IMR-90 (cell line): Measurements from ENCODE around the gene JAKMIP1. TPM values are rescaled to one million over a fixed set of nuclear protein-coding genes. Genes with fewer than 3 reads are reported as not detected.

Experiments
- ATAC-seq: fragments of 200-7000 bp; cut with Tn5 transposase; 2 replicates; pipeline ENCODE4 v1.9.1; 2020; ENCODE audit warnings: low read depth, mild to moderate bottlenecking, moderate library complexity
- BruUV-seq: library from RNA; stranded (reverse); fragments of 400-500 nt; replicated peaks from 2 replicates; lab custom pipeline; 2021; lab: Mats Ljungman, UMichigan
- CTCF ChIA-PET: fragments of 300-600 bp; formaldehyde crosslinking; extraction: SDS; loops from one replicate; lab custom pipeline; 2021; ENCODE audit warnings: antibody characterized with exemption; lab: Yijun Ruan, JAX
- POLR2A ChIA-PET: fragments of 300-600 bp; sonication (Branson Sonifier 250); formaldehyde crosslinking; loops from one replicate; lab custom pipeline; 2022; ENCODE audit warnings: antibody characterized with exemption; ENCODE audit not compliant: unreplicated experiment; lab: Charles Lee
- DNase-seq: peaks from one replicate; pipeline ENCODE4 v3.0.0; 2013
- H2AFZ ChIP-seq: replicated peaks from 2 replicates; pipeline ENCODE3; 2013; ENCODE audit warnings: low read length, mild to moderate bottlenecking; ENCODE audit not compliant: poor library complexity
- H2AK5ac ChIP-seq: 2 replicates; pipeline ENCODE4 v1.6.1; 2013; ENCODE audit warnings: low read depth, low read length, inconsistent platforms
- H2AK9ac ChIP-seq: replicated peaks from 2 replicates; pipeline ENCODE3; 2013; ENCODE audit warnings: mild to moderate bottlenecking, low read depth, low read length, moderate library complexity; ENCODE audit not compliant: poor library complexity
- H2BK120ac ChIP-seq: 2 replicates; pipeline ENCODE4 v1.6.1; 2013; ENCODE audit warnings: low read depth, low read length, inconsistent platforms
- H2BK15ac ChIP-seq: 3 replicates; pipeline ENCODE4 v1.6.1; 2013; ENCODE audit warnings: low read depth, low read length, inconsistent platforms
- H2BK20ac ChIP-seq: 2 replicates; pipeline ENCODE4 v1.6.1; 2013; ENCODE audit warnings: low read depth, mild to moderate bottlenecking, inconsistent platforms, low read length, moderate library complexity
- H2BK5ac ChIP-seq: 2 replicates; pipeline ENCODE4 v1.6.1; 2013; ENCODE audit warnings: mild to moderate bottlenecking, low read depth, low read length, inconsistent platforms; ENCODE audit not compliant: poor library complexity, severe bottlenecking
- H3K14ac ChIP-seq: replicated peaks from 2 replicates; pipeline ENCODE4 v1.6.1; 2013; ENCODE audit warnings: low read depth, low read length, inconsistent platforms
- H3K18ac ChIP-seq: 2 replicates; pipeline ENCODE4 v1.6.1; 2013; ENCODE audit warnings: low read depth, low read length, control low read depth
- H3K23ac ChIP-seq: 2 replicates; pipeline ENCODE4 v1.6.1; 2013; ENCODE audit warnings: low read depth, low read length, inconsistent platforms
- H3K27ac ChIP-seq: 2 replicates; pipeline ENCODE4 v1.5.1; 2013; ENCODE audit warnings: mild to moderate bottlenecking, control low read depth, low read length; ENCODE audit not compliant: insufficient read depth
- H3K27me3 ChIP-seq: 2 replicates; pipeline ENCODE4 v1.6.1; 2013; ENCODE audit warnings: low read length; ENCODE audit not compliant: control insufficient read depth, insufficient read depth
- H3K36me3 ChIP-seq: 2 replicates; pipeline ENCODE4 v1.6.1; 2013; ENCODE audit warnings: low read length, mixed read lengths; ENCODE audit not compliant: control insufficient read depth, insufficient read depth
- H3K4ac ChIP-seq: 2 replicates; pipeline ENCODE4 v1.6.1; 2013; ENCODE audit warnings: low read depth, low read length, inconsistent platforms
- H3K4me1 ChIP-seq: 2 replicates; pipeline ENCODE4 v1.6.1; 2013; ENCODE audit warnings: low read length, mixed read lengths; ENCODE audit not compliant: control insufficient read depth, insufficient read depth
- H3K4me2 ChIP-seq: 2 replicates; pipeline ENCODE4 v1.6.1; 2013; ENCODE audit warnings: low read depth, mild to moderate bottlenecking, control low read depth, low read length, moderate library complexity
- H3K4me3 ChIP-seq: 2 replicates; pipeline ENCODE4 v1.5.1; 2013; ENCODE audit warnings: low read depth, mild to moderate bottlenecking, control low read depth, low read length, moderate library complexity; ENCODE audit not compliant: insufficient read depth
- H3K56ac ChIP-seq: 2 replicates; pipeline ENCODE4 v1.6.1; 2013; ENCODE audit warnings: low read length, inconsistent platforms; ENCODE audit not compliant: insufficient read depth; ENCODE audit errors: extremely low read depth
- H3K79me1 ChIP-seq, 2 experiments: 2 replicates each; pipeline ENCODE4 v1.6.1; 2013; ENCODE audit warnings: low read length in 2 of 2, inconsistent platforms in 1 of 2, low read depth in 1 of 2
- H3K9ac ChIP-seq: 2 replicates; pipeline ENCODE4 v1.6.1; 2013; ENCODE audit warnings: low read depth, low read length, control low read depth
- H3K9me1 ChIP-seq: 2 replicates; pipeline ENCODE4 v1.6.1; 2013; ENCODE audit warnings: low read length, inconsistent platforms; ENCODE audit not compliant: insufficient read depth
- H3K9me3 ChIP-seq: 2 replicates; pipeline ENCODE4 v1.6.1; 2013; ENCODE audit warnings: low read length; ENCODE audit not compliant: control insufficient read depth, insufficient read depth
- H4K20me1 ChIP-seq: 2 replicates; pipeline ENCODE4 v1.6.1; 2013; ENCODE audit warnings: low read length, inconsistent platforms; ENCODE audit not compliant: insufficient read depth
- H4K5ac ChIP-seq: 2 replicates; pipeline ENCODE4 v1.6.1; 2013; ENCODE audit warnings: mild to moderate bottlenecking, low read depth, low read length, control low read depth
- H4K8ac ChIP-seq, 2 experiments: 2 replicates each; pipeline ENCODE4 v1.6.1; 2013; ENCODE audit warnings: low read depth in 2 of 2, low read length in 2 of 2, control low read depth in 1 of 2, inconsistent platforms in 1 of 2
- H4K91ac ChIP-seq: 2 replicates; pipeline ENCODE4 v1.6.1; 2013; ENCODE audit warnings: low read depth, low read length, inconsistent platforms; ENCODE audit not compliant: insufficient read depth
- BHLHE40 ChIP-seq: fragments of 150-350 bp; IDR thresholded peaks from 2 replicates; pipeline ENCODE4 v1.6.1; 2016; ENCODE audit warnings: mild to moderate bottlenecking, low read depth, low read length
- CEBPB ChIP-seq: IDR thresholded peaks from 2 replicates; pipeline ENCODE4 v1.6.1; 2012; ENCODE audit warnings: low read depth, low read length, improper control_type of control experiment
- CHD1 ChIP-seq: IDR thresholded peaks from 2 replicates; pipeline ENCODE4 v1.6.1; 2012; ENCODE audit warnings: low read depth, low read length, improper control_type of control experiment
- FOS ChIP-seq: fragments of 150-350 bp; IDR thresholded peaks from 2 replicates; pipeline ENCODE4 v1.6.1; 2016; ENCODE audit warnings: low read depth, low read length
- MAFK ChIP-seq: IDR thresholded peaks from 2 replicates; pipeline ENCODE4 v1.6.1; 2012; ENCODE audit warnings: low read depth, low read length, improper control_type of control experiment
- MAZ ChIP-seq: IDR thresholded peaks from 2 replicates; pipeline ENCODE4 v1.6.1; 2012; ENCODE audit warnings: low read depth, mild to moderate bottlenecking, low read length, improper control_type of control experiment, moderate library complexity, borderline replicate concordance
- MXI1 ChIP-seq: IDR thresholded peaks from 2 replicates; pipeline ENCODE4 v1.6.1; 2012; ENCODE audit warnings: low read depth, mild to moderate bottlenecking, low read length, moderate library complexity, borderline replicate concordance
- NFE2L2 ChIP-seq: fragments of 150-350 bp; IDR thresholded peaks from 2 replicates; pipeline ENCODE4 v1.6.1; 2016; ENCODE audit warnings: low read depth, mild to moderate bottlenecking, low read length
- POLR2A ChIP-seq: IDR thresholded peaks from 2 replicates; pipeline ENCODE4 v1.6.1; 2012; ENCODE audit warnings: mild to moderate bottlenecking, low read depth, low read length
- RAD21 ChIP-seq: IDR thresholded peaks from 2 replicates; pipeline ENCODE4 v1.6.1; 2012; ENCODE audit warnings: low read length, improper control_type of control experiment
- RCOR1 ChIP-seq: IDR thresholded peaks from 2 replicates; pipeline ENCODE4 v1.6.1; 2012; ENCODE audit warnings: mild to moderate bottlenecking, low read length, improper control_type of control experiment; ENCODE audit not compliant: insufficient replicate concordance
- RFX5 ChIP-seq: IDR thresholded peaks from 2 replicates; pipeline ENCODE4 v1.8.0; 2012; ENCODE audit warnings: low read depth, mild to moderate bottlenecking, low read length, moderate library complexity
- SMC3 ChIP-seq: fragments of 150-350 bp; IDR thresholded peaks from 2 replicates; pipeline ENCODE4 v1.6.1; 2016; ENCODE audit warnings: low read depth, mild to moderate bottlenecking, antibody characterized with exemption, low read length, moderate library complexity
- WGBS, 2 experiments: methylation state at CpG; one replicate each; pipeline versions ENCODE4 v1.1.5 to v1.1.7; 2013; ENCODE audit warnings: missing lambda C conversion rate in 2 of 2; ENCODE audit not compliant: insufficient read length in 1 of 2; ENCODE audit errors: extremely low coverage in 2 of 2; 5-methylcytosine and 5-hydroxymethylcytosine counted together
- dilution Hi-C: fragments of 300-500 bp; cut with HindIII; formaldehyde crosslinking; loops from one replicate; pipeline ENCODE4 v1.14.3; 2018; ENCODE audit warnings: low sequenced_read_pairs; ENCODE audit not compliant: unreplicated experiment
- in situ Hi-C: fragments of 300-500 bp; cut with MboI; formaldehyde crosslinking; loops from 3 replicates; pipeline ENCODE4 v1.14.3; 2019; ENCODE audit warnings: low sequenced_read_pairs, inconsistent platforms, mixed read lengths
- intact Hi-C: fragments of 100-400 bp; cut with micrococcal nuclease; formaldehyde crosslinking; loops from 2 replicates; pipeline ENCODE4 v1.10.0; 2022
- polyA plus RNA-seq, 3 experiments: library from polyadenylated mRNA; depleted of rRNA; stranded (reverse); fragments of >200 nt; gene quantifications; 2 replicates each; pipeline ENCODE4 v1.2.3, GENCODE V29; 2012; ENCODE audit warnings: low replicate concordance in 1 of 3
- total RNA-seq: library from RNA; depleted of rRNA; stranded (reverse); fragments of >200 nt; gene quantifications from 2 replicates; pipeline ENCODE4 v1.2.3, GENCODE V29; 2012
- TF ChIP-seq, protein P1 (sequence below): fragments of 150-350 bp; IDR thresholded peaks from 2 replicates; pipeline ENCODE4 v1.6.1; 2016; ENCODE audit warnings: low read depth, mild to moderate bottlenecking, low read length, moderate library complexity, borderline replicate concordance
- TF ChIP-seq, protein P2 (sequence below): conservative IDR thresholded peaks from 2 replicates; pipeline ENCODE4 v1.5.1; 2012; ENCODE audit warnings: mild to moderate bottlenecking, low read depth, low read length, improper control_type of control experiment
- TF ChIP-seq, protein P3 (sequence below): fragments of 150-350 bp; IDR thresholded peaks from 2 replicates; pipeline ENCODE4 v1.6.1; 2017; ENCODE audit warnings: mild to moderate bottlenecking, antibody characterized with exemption, low read length, low read depth

JAKMIP1 gene
- total and polyA plus RNA-seq, 2 of the 4 experiments (the other 2 are of a cell fraction), result not detected

DNA sequence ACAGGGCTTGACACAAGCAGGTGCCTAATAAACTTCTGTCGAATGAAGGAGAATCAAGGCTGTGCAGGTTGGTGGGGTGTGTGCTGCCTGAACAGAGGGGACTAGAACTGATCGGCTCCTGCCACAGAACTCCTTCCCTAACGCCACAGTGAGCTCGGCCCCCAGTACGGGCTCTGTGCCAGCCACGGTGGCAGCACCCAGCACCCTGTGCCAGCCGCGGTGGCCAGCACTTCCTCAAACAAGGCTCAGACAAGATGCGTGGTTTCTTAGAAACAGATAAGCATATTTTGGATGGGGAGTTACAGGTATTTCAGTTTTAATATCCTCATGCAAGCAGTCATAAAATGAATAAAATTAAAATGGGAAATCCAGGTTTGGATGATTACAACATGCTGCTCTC lies 156.1 kb downstream of the JAKMIP1 start:
- in situ Hi-C loops (loop anchor here (25.0 kb wide), 2 partner anchors 93 to 393 kb away; no protein-coding TSS in a partner anchor), intact Hi-C loops (no loop called here), dilution Hi-C loops (no loop called here)
- H3K4ac ChIP-seq, result no peak overlapping the region
- POLR2A ChIA-PET, result no interaction called here
- H3K4me2 ChIP-seq, result no peak overlapping the region
- H3K23ac ChIP-seq, result no peak overlapping the region
- no peak overlapping the region for H3K27ac ChIP-seq
- no peak overlapping the region for H4K8ac ChIP-seq
- H4K5ac ChIP-seq, result no peak overlapping the region
- BruUV-seq, result no TSS peak
- no peaks in the 10 kb centered on the region for H3K9me1 ChIP-seq
- H2AK9ac ChIP-seq, result no peak overlapping the region
- H2BK120ac ChIP-seq, result no peak overlapping the region
- no peaks in the 10 kb centered on the region for H3K27me3 ChIP-seq
- H2BK5ac ChIP-seq, result no peak overlapping the region
- no peaks in the 10 kb centered on the region for H3K4me1 ChIP-seq
- no peak overlapping the region for H3K14ac ChIP-seq
- no peaks in the 10 kb centered on the region for H3K36me3 ChIP-seq
- H3K18ac ChIP-seq, result no peak overlapping the region
- WGBS, 2 experiments, result no CpG with 5 or more reads among the region's 9 CpGs
- no peaks in the 10 kb centered on the region for H4K20me1 ChIP-seq
- H2BK20ac ChIP-seq, result no peak overlapping the region
- H3K9ac ChIP-seq, result no peak overlapping the region
- H2AFZ ChIP-seq, result no peak overlapping the region
- TF ChIP-seq NFE2L2 (no peak), RFX5 (no peak), CEBPB (no peak), MAZ (no peak), POLR2A (no peak), BHLHE40 (no peak), MXI1 (no peak), FOS (no peak), RCOR1 (no peak), SMC3 (no peak), RAD21 (no peak), CHD1 (no peak), MAFK (no peak)
- TF ChIP-seq, protein P1, sequence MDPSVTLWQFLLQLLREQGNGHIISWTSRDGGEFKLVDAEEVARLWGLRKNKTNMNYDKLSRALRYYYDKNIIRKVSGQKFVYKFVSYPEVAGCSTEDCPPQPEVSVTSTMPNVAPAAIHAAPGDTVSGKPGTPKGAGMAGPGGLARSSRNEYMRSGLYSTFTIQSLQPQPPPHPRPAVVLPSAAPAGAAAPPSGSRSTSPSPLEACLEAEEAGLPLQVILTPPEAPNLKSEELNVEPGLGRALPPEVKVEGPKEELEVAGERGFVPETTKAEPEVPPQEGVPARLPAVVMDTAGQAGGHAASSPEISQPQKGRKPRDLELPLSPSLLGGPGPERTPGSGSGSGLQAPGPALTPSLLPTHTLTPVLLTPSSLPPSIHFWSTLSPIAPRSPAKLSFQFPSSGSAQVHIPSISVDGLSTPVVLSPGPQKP, result no peak
- TF ChIP-seq, protein P2, sequence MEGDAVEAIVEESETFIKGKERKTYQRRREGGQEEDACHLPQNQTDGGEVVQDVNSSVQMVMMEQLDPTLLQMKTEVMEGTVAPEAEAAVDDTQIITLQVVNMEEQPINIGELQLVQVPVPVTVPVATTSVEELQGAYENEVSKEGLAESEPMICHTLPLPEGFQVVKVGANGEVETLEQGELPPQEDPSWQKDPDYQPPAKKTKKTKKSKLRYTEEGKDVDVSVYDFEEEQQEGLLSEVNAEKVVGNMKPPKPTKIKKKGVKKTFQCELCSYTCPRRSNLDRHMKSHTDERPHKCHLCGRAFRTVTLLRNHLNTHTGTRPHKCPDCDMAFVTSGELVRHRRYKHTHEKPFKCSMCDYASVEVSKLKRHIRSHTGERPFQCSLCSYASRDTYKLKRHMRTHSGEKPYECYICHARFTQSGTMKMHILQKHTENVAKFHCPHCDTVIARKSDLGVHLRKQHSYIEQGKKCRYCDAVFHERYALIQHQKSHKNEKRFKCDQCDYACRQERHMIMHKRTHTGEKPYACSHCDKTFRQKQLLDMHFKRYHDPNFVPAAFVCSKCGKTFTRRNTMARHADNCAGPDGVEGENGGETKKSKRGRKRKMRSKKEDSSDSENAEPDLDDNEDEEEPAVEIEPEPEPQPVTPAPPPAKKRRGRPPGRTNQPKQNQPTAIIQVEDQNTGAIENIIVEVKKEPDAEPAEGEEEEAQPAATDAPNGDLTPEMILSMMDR, result no peak
- TF ChIP-seq, protein P3, sequence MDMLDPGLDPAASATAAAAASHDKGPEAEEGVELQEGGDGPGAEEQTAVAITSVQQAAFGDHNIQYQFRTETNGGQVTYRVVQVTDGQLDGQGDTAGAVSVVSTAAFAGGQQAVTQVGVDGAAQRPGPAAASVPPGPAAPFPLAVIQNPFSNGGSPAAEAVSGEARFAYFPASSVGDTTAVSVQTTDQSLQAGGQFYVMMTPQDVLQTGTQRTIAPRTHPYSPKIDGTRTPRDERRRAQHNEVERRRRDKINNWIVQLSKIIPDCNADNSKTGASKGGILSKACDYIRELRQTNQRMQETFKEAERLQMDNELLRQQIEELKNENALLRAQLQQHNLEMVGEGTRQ, result no peak
- CTCF ChIA-PET, result no interaction called here
- no peak overlapping the region for H4K91ac ChIP-seq
- no peaks in the 10 kb centered on the region for H3K79me1 ChIP-seq
- ATAC-seq, result no peak
- DNase-seq, result no peak
- H3K56ac ChIP-seq, result no peak overlapping the region
- no peaks in the 10 kb centered on the region; the same call in 1 of the 2 replicates for H3K9me3 ChIP-seq
- no peak overlapping the region for H2BK15ac ChIP-seq
- H2AK5ac ChIP-seq, result no peak overlapping the region
- no peak overlapping the region for H3K4me3 ChIP-seq
